NOMO-1 (cell line): ENCODE measurements around the gene SPINK14.

Experiments
- DNase-seq, 2 experiments: peaks; one replicate each; lab custom pipeline; 2025; ENCODE audit not compliant: unreplicated experiment in 2 of 2; lab: John Stamatoyannopoulos, UW

The SPINK14 gene, protein sequence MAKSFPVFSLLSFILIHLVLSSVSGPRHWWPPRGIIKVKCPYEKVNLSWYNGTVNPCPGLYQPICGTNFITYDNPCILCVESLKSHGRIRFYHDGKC

DNA sequence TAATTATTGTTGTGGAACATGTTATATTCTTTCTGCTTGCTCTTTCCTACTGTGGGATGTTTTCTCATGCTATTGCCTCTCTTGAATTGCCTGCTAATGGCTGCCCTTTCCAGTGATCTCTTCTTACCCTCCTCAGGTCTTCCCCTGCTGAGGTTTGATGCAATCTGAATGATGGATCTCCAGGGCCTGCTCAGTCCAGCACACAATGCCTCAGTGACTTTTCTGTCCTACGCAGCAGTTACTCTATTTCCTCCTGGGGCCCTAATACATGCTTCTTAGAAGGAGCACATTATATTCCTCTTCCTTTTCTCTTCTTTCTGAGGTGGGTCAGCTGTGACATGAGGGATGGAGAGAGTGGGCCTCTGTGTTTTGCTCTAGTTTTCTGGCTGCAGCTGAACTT lies at the start of gene SPINK14:
TSS of gene SPINK14 (plus strand) at position 301 of the 400 bp plus-strand sequence. CDS start 1,187 bp downstream, outside the sequence.
- no peak for DNase-seq

DNA sequence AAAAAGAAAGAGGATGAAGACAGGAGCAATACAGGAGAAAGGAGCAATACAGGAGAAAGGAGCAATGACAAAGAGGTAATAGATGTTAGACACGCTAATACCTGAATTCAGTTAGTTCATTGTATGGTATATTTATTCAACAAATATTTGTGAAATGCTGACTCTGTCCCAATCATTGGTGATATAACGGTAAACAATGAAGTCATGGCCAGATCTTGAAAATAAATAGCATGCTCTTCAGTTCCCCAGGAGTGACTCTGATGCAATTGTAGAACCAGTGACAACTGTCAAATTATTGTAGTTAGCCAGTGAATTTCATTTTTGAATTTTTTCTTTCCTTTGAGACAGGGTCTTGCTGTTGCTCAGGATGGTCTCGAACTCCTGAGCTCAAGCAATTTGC lies 48.0 kb upstream of the SPINK14 start:
- no peak for DNase-seq

DNA sequence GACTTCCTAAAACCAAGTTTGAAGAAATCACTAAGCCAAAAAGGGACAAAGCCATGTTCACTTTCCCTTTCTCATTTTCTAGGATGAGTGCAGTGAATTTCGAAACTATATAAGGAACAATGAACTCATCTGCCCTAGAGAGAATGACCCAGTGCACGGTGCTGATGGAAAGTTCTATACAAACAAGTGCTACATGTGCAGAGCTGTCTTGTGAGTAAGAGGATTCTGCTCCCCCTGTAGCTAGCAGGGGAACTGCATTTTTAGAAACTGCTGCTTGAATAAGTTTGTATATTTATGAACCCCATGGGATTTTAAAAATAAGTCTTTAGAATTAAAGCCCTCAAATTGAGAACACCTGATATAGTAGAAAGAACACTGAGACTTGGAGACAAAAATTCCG lies 42.7 kb upstream of the SPINK14 start:
- DNase-seq = no peak

DNA sequence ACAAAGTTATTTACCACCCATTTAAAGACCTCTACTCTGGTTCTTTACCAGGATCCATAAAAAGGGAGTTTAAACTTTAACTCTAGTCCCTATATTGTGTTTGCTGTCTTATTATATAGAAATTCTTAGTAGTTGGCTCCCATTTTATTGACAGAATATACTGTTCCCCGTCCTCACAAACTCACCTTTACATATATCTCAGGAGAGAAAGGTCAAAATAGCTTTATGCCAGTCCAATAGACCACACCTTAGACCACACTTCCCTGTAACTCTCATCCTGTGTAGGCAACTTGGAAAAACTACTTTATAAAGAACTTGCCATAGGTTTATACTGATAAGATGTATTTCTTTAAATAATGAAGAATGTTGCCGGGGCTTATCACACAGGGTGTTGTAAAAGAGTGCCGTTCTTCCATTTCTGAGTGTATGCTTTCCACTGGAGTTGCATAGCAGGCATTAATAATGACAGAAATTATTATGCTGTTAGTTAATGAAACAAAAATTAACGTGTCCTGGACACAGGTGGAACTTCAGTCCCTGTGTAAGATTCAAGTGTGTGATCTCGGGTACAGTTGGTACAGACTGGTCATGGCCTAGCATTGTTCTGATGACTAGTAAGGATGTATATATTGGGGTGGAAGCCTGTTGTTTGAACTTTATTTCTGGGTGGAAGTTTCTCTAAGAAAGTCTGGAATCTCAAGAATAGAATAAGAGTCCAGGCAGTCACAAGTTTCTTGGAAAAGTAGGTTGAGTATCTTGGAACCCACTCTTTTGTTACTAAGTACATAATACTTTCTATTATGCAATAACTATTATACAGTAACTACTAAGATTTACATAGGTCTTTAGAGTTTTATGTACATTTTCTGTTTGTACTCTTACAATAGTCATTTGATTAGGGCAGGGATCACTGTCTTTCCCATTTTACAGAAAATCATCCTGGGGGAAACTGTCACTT lies 33.0 kb upstream of the SPINK14 start:
- DNase-seq = no peak

DNA sequence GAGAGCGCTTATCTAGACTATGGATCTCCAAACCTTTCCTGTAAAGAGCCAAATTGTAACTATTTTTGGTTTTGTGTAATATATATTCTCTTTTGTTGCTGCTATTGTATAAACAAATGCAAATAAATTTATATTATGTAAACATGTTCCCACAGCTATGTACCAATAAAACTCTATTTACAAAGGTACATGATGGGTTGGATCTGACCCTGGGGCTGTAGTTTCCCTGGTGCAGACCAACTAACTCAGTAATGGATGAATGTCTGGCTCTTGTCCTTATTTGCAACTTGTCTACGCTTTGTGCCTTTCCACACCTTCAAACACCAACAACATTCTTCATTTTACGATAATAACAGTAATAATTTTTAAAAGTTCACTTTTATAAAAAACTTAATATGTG lies 27.5 kb upstream of the SPINK14 start:
- DNase-seq = no peak

DNA sequence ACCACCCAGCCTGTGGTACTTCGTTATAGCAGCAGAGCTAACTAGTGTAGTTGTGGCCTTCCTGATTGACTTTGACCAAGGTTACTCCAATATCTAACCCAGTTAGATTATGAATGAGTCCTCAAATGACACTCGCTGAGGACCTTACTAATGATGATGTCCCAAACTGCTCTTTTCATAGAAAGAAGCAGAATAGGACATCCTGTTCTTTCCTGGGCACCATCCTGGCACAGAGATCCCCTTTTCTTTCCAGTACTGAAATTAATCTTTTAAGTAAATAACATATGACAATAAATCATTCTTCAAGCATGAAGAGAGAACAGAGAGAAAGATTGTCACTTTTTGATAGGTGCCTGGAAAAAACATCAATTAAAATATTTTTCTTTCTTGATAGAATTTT lies 26.7 kb upstream of the SPINK14 start:
- no peak for DNase-seq

DNA sequence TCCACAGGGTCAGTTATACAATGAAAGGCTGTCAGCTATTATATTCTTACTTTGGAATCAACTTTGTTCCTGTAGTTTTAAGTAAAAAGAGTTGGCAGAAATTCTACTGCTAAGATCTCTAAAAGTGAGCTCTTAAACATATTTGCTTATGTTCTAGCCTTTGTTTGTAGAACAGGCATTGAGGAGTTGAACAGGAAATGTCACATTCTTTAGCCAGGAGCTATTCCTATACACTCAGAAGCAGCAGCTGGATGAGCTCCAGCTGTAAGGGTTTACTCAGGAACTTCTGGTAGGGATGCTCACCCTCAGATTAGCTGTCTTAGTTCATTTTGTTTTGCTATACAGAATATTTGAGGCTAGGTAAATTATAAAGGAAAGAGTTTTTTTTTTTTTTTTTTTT lies 22.4 kb upstream of the SPINK14 start:
- no peak for DNase-seq

DNA sequence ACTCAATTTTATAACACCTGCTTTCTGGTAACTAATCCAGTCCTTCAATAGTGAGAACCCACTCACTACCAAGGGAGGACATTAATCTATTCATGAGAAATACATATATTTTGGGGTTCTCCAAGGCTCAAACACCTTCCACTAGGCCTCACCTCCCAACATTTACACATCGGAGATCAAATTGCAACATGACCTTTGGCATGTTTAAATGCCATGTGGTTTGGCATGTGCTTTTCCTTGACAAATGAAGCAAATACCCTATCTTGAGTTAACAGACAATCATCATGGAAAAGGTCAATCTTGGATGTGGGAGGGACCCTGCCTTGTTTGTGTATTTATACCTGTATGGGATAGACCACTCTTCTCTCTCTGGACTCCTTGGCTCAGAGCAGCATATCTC lies 21.9 kb upstream of the SPINK14 start:
- no peak for DNase-seq

DNA sequence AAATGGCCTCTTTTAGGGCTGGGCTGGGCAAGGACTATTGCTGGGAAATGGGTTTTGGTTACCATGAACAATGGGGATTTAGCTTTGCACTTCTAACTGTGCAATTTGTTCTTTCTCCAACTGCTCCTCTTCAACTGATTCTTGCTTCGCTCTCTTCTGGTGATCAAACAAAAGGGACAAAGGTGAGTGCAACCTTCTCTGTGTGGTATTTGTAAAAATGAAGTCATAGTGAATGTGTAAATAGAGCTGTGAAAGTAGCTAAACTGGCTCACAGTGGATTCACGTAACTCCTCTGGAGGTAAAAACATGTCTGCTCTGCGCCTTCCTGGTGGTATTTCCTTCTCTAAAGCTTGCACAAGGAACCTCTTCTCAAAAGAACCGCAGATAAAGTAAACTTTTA lies 20.9 kb upstream of the SPINK14 start:
- DNase-seq = no peak

DNA sequence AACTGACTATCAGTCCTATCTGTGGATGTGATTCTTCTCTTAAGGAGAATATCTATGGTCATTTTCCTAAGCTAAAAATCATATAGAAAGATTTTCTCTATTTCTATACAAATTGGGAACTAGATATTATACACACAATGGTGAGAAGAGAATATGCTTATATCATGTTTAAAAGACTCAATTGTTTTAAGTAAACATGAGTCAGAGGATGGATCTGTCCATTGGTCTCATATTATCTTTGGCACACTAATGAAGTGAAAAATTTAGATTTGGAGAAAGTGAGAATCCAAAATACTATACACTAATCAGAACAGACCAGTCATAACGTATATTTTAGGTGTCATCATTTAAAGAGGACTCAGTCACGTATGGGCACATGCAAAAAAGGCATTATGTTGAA lies 16.5 kb upstream of the SPINK14 start:
- no peak for DNase-seq

DNA sequence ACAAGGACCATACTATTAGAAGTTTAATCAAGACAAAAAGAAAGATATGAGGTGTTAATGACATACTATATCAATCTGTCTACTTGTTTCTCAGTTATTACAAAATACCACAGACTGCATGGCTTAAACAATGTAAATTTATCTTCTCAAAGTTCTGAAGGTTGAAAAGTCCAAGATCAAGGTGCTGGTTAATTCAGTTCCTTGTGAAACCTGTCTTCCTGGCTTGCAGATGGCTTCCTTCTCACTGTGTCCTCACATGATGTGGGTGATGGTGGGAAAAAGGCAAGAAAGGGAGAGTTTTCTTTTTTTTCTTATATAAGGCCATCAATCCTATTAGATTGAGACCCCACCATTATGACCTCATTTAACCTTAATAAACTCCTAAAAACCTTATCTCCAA lies 15.6 kb upstream of the SPINK14 start:
- DNase-seq = no peak

DNA sequence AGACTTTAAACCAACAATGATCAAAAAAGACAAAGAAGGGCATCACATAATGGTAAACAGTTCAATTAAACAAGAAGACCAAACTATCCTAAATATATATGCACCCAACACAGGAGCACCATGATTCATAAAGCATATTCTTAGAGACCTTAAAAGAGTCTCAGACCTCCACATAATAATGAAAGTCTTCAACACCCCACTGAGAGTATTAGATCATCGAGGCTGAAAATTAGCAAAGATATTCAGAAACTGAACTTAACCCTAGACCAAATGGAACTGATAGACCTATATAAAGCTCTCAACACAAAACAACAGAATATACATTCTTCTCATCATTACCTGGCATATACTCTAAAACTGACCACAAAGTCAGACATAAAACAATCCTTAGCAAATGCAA lies 11.7 kb upstream of the SPINK14 start:
- DNase-seq = no peak

DNA sequence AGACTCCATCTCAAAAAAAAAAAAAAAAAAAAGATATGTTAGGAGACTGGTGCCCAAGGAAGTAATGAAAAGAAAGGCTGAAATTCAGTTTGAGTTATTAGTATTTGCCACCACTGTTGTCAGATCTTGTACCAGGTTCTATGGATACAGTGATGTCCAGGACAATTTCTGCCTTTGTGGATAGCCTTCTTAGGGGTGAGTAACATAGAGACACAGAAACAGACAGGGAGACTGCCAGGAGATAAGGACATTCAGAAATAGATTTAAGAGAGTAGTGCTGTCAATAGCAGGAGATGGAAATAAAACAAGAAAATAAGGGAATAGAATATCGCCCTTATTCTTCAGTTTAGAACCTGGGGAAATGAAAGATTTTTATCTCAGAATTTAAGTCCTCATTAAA lies 6.3 kb upstream of the SPINK14 start:
- DNase-seq = no peak

DNA sequence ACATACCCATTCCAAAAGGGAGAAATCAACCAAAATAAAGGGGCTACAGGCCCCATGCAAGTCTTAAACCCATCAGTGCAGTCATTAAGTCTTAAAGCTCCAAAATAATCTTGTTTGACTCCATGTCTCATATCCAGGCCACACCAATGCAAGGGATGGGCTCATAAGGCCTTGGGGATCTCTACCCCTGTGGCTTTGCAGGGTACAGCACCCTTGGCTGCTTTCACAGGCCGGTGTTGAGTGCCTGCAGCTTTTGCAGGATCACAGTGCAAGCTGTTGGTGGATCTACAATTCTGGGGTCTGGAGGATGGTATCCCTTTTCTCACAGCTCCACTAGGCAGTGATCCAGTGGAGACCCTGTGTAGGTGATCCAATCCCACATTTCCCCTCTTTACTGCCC lies 5.0 kb upstream of the SPINK14 start:
- no peak for DNase-seq

DNA sequence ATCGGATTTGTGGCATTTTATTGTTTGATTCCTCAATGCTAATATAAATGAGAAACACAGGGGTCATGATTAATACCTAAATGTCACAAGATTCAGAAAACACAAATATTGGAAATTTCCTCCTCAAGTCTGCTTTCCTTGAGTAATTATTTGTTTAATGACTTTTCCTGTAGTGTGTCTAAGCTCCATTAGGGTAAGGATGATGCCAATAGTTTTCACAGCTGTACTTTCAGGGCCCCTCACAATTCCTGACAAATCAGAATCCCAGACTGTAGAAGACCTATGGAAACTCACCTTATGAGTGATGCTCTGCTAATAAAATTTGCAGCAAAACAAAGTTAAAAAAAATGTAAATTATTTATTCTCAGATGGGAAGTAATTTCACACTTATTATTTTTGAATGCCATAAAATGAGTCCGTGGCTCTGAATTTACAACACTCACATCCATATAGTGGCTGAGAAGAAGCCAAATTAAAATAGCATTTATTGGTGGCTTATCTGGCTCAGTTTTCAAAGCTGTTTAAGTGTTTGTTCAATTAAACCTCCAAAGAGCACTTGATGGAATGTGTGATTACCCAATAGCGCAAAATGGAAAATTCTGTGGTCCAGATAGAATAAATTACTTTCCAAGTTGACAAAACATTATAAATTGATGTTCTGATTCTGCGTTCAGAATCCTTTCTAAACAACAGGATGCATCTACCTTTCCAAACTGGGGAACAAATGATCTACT lies 1.6 kb upstream of the SPINK14 start:
- DNase-seq = no peak

DNA sequence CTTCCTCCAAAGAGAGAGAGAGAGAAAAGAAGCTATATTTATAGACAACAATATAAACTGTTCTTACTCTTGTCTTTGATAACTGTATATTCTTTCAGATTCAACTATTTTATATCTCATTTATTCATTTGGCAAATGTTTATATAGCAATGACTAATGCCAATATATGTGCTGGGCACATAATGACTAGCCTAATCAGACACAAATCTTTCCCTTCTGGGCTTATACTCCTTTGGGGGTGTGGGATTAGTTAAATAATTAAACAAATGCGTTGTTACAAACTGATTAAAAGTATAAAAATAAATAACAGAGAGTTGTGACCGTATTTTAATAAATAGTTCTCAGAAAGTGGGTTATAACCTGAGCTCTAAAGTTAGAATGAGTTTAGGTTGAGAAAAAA lies 4.0 kb downstream of the SPINK14 start:
- no peak for DNase-seq

DNA sequence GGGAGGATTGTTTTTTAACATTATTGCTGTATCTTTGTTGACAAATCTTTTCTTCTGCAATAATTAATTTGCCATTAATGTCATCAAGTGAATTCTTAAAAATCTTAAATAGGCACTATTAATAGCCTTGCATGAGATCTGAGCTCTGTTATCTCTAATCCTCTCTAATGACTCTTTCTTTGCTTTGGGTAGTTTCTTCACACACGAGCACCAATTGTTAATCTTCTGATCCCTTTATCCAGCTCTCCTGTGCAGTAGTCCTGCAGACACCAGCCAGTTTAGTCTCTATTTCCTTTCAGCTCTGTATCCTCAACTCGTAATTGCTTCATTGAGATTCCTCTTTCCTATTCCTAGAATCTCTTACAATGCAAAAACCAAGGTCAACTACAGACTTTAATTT lies 8.1 kb downstream of the SPINK14 start:
- no peak for DNase-seq

DNA sequence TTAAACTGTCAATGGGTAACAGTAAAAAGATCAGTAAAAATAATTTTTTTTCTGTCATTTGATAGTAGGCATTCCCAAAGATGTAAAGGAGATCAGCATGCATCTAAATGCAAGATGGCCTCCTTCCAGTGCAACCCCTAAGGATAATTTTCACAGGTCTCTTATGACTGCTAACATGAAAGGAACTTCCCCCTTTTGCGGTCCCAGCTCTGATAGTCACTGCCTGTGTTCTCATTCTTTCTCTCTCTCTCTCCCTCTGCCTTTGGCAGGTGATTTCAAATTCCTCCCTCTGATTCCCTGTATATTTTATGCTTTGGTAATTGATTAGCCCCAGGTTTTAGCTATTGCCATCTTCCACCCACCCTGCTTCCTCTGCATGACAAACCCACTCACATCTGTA lies 8.9 kb downstream of the SPINK14 start:
- DNase-seq = no peak

DNA sequence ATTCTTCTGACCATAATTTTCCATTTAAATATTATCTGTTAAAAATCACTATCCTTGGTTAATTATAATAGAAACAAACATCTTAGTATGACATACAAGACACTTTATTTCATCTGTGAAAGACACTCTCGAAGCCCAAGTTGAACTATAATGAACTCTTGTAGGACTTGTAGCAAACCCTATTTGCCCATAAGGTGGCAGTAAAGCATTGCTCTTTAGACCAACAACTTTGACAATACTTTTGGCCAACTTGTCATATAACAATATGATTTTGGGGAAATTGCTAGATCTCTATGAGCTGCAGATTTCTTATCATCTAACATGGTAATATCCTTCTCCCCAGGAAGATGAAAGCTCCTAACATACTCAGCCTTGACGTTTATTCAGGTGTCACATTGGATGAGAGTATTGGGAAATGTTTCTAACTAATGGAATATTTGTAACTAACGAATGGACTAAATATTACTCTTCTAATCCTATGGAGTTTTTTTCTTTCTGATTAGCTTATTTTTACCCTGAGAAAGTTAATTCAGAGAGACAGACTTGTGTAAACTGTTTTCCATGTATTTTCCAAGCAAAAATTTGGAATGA lies 11.0 kb downstream of the SPINK14 start:
- peak in 1 of 2 experiments; percentile 65 for DNase-seq

DNA sequence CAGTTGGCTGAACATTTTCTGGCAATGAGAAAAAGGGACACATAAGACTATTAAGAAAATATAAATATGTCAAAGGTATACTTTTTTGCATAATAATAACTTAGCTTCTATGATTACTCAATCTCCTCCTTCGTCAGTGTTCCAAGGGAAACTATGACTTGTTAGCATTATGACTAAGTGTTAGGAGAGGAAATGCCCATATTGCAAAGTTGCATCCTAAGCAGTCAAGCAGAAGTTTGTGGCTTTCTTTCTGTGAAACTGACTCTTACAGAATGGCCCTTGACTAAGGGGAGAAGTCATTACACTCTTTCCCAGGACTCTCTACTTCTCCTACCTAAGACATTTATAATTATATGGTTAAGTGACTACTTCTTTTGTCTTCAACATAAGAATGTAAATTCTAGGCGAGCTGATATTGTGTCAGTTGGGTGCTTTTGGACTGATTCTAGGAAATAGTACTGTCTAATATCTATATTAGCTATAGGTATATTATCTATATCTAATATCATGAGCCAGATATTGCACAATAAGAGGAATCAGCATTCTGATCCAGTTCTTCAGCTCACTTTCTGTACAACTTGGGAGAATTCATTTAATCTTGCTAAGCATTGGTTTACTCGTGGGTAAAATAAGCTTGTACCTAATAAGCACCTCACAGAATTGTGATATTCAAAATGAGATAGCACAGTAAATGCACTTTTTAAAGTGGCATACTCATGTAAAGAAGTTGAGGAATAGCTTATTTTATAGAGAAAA lies 18.1 kb downstream of the SPINK14 start:
- peak; percentile 54 to 97 for DNase-seq

DNA sequence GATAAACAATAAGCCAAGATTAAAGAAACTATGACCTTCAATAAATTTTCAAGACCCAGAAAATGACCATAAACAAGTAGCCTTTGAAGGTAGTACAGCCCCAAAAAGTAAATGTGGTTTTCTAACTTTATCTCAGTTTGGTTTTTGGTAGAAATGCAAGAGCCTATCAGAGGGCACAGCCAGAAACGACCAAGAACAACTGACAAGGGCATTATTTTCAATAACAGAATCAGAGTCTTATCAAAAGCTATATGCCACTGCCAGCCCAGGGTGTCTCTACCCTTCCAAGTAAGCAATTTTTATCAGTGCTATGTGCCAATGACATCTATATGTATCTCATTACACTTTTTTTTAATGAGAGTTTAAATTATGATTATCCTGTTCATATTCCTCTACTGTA lies 22.7 kb downstream of the SPINK14 start:
- no peak for DNase-seq
